PC-9 (cell line): ENCODE data around the gene PATJ. TPM values are rescaled to one million over a fixed set of nuclear protein-coding genes. Genes with fewer than 3 reads are reported as not detected.

Experiments
- BruUV-seq: library from RNA; stranded (reverse); fragments of 400-500 nt; replicated peaks from 2 replicates; lab custom pipeline; 2021; lab: Mats Ljungman, UMichigan
- CTCF ChIA-PET: fragments of 300-600 bp; sonication (Branson Sonifier 250); formaldehyde crosslinking; loops from one replicate; lab custom pipeline; 2022; ENCODE audit warnings: antibody characterized with exemption; lab: Charles Lee
- POLR2A ChIA-PET: fragments of 300-600 bp; sonication (Branson Sonifier 250); formaldehyde crosslinking; loops from one replicate; lab custom pipeline; 2022; ENCODE audit warnings: antibody characterized with exemption; ENCODE audit not compliant: unreplicated experiment; lab: Charles Lee
- DNase-seq, 2 experiments: peaks; one replicate each; pipeline versions ENCODE4 v3.0.0 to v3.0.0-alpha.2; 2015 to 2022; ENCODE audit warnings: mixed read lengths in 1 of 2
- H2AFZ ChIP-seq: fragments of 200-600 bp; sonication (generic); 2 replicates; pipeline ENCODE4 v1.8.1; 2017; ENCODE audit warnings: antibody characterized with exemption
- H3F3A ChIP-seq: fragments of 200-600 bp; sonication (generic); 2 replicates; pipeline ENCODE4 v1.8.1; 2017; ENCODE audit warnings: antibody characterized with exemption, mild to moderate bottlenecking, low read depth; ENCODE audit not compliant: insufficient read depth
- H3K27ac ChIP-seq: fragments of 200-600 bp; sonication (generic); 2 replicates; pipeline ENCODE4 v1.6.1; 2016; ENCODE audit warnings: mixed run types
- H3K27me3 ChIP-seq: fragments of 200-600 bp; sonication (generic); 2 replicates; pipeline ENCODE4 v1.6.1; 2016; ENCODE audit warnings: low read depth, mixed run types; ENCODE audit not compliant: insufficient read depth
- H3K36me3 ChIP-seq: fragments of 200-600 bp; sonication (generic); 2 replicates; pipeline ENCODE4 v1.6.1; 2016; ENCODE audit warnings: low read depth, mixed run types
- H3K4me1 ChIP-seq: fragments of 200-600 bp; sonication (generic); replicated peaks from 2 replicates; pipeline ENCODE4 v1.6.1; 2016; ENCODE audit warnings: mixed run types; ENCODE audit not compliant: insufficient read depth
- H3K4me2 ChIP-seq: fragments of 200-600 bp; sonication (generic); 2 replicates; pipeline ENCODE4 v1.6.1; 2017; ENCODE audit warnings: mixed run types
- H3K4me3 ChIP-seq: fragments of 200-600 bp; sonication (generic); 2 replicates; pipeline ENCODE4 v1.6.1; 2016; ENCODE audit warnings: mixed run types
- H3K79me2 ChIP-seq: fragments of 200-600 bp; sonication (generic); 2 replicates; pipeline ENCODE4 v1.6.1; 2017; ENCODE audit warnings: low read depth, mixed run types
- H3K9me2 ChIP-seq: fragments of 200-600 bp; sonication (generic); 2 replicates; pipeline ENCODE4 v1.8.1; 2017; ENCODE audit warnings: mild to moderate bottlenecking; ENCODE audit not compliant: insufficient read depth
- H3K9me3 ChIP-seq: fragments of 200-600 bp; sonication (generic); 2 replicates; pipeline ENCODE4 v1.8.1; 2016; ENCODE audit warnings: low read depth; ENCODE audit not compliant: insufficient read depth
- H4K20me1 ChIP-seq: fragments of 200-600 bp; sonication (generic); 2 replicates; pipeline ENCODE4 v1.8.1; 2017; ENCODE audit not compliant: insufficient read depth
- CTCF ChIP-seq: fragments of 200-600 bp; sonication (generic); conservative IDR thresholded peaks from 2 replicates; pipeline ENCODE4 v1.6.1; 2017; ENCODE audit warnings: mixed run types, antibody characterized with exemption, mild to moderate bottlenecking, moderate library complexity
- EZH2 ChIP-seq: fragments of 200-600 bp; sonication (generic); IDR thresholded peaks from 2 replicates; pipeline ENCODE4 v1.8.0; 2017; ENCODE audit warnings: antibody characterized with exemption, low read depth
- intact Hi-C: fragments of 100-400 bp; cut with micrococcal nuclease; formaldehyde crosslinking; loops from one replicate; pipeline ENCODE4 v1.10.0; 2022; ENCODE audit not compliant: unreplicated experiment
- total RNA-seq: library from RNA; stranded (reverse); gene quantifications from 2 replicates; pipeline ENCODE4 v1.2.3, GENCODE V29; 2021

Gene PATJ
- total RNA-seq, 1 experiment from 2014 or later, result 91.0 TPM

GRCh38 chr1:62058956-62059355, 316.7 kb downstream of the PATJ start:
- Histone ChIP-seq H3K36me3 (peaks cover 7% of the 10 kb centered on the region; the same call in 1 of the 2 replicates), H3K9me3 (no peaks in the 10 kb centered on the region), H3K79me2 (no peaks in the 10 kb centered on the region), H3K4me2 (no peak overlapping the region), H2AFZ (no peak overlapping the region), H3K27me3 (no peaks in the 10 kb centered on the region), H3K27ac (no peak overlapping the region), H3K4me1 (no peaks in the 10 kb centered on the region), H4K20me1 (no peaks in the 10 kb centered on the region; the same call in 1 of the 2 replicates), H3K9me2 (no peaks in the 10 kb centered on the region), H3F3A (no peaks in the 10 kb centered on the region), H3K4me3 (no peak overlapping the region)
- no peak for DNase-seq
- no TSS peak for BruUV-seq
- ChIA-PET POLR2A (no interaction called here), CTCF (no interaction called here)
- intact Hi-C loops, result no loop called here
- TF ChIP-seq CTCF, result no peak
- no peak for TF ChIP-seq EZH2

- BruUV-seq, result no TSS peak
- H3K9me2 ChIP-seq, result no peaks in the 10 kb centered on the region
- intact Hi-C loops, result no loop called here
Measured at GRCh38 chr1:62062087-62062486, 319.8 kb downstream of the PATJ start.

GRCh38 chr1:62064829-62065407, 322.6 kb downstream of the PATJ start:
- Histone ChIP-seq H3K27me3 (no peaks in the 10 kb centered on the region), H2AFZ (no peak overlapping the region), H4K20me1 (no peaks in the 10 kb centered on the region), H3K4me1 (no peaks in the 10 kb centered on the region), H3F3A (no peaks in the 10 kb centered on the region), H3K79me2 (no peaks in the 10 kb centered on the region), H3K36me3 (peaks cover 10% of the 10 kb centered on the region; the same call in 1 of the 2 replicates), H3K27ac (no peak overlapping the region), H3K4me2 (no peak overlapping the region), H3K4me3 (no peak overlapping the region), H3K9me3 (no peaks in the 10 kb centered on the region), H3K9me2 (no peaks in the 10 kb centered on the region)
- DNase-seq, result no peak
- intact Hi-C loops, result no loop called here
- no peak for TF ChIP-seq CTCF
- TF ChIP-seq EZH2, result no peak
- CTCF ChIA-PET, result interaction anchor here (0.6 kb wide), 1 partner anchor 1463 kb away, joined by 3 read pairs; no protein-coding TSS in a partner anchor
- BruUV-seq, result no TSS peak
- POLR2A ChIA-PET, result no interaction called here

More at GRCh38 chr1:62062087-62062486, 319.8 kb downstream of the PATJ start:
- no peak overlapping the region for H3K4me2 ChIP-seq
- no peak overlapping the region for H3K27ac ChIP-seq
- H3K79me2 ChIP-seq, result no peaks in the 10 kb centered on the region
- no peak for DNase-seq
- no peaks in the 10 kb centered on the region for H3K9me3 ChIP-seq
- no peaks in the 10 kb centered on the region for H3K4me1 ChIP-seq
- TF ChIP-seq CTCF, result no peak
- TF ChIP-seq EZH2, result no peak
- H4K20me1 ChIP-seq, result no peaks in the 10 kb centered on the region
- no peaks in the 10 kb centered on the region for H3F3A ChIP-seq
- no peaks in the 10 kb centered on the region for H3K27me3 ChIP-seq
- no peak overlapping the region for H2AFZ ChIP-seq
- CTCF ChIA-PET, result no interaction called here
- POLR2A ChIA-PET, result no interaction called here
- no peak overlapping the region for H3K4me3 ChIP-seq
- H3K36me3 ChIP-seq, result peaks cover 12% of the 10 kb centered on the region; the same call in 1 of the 2 replicates
